GM21381 (cell line): ENCODE results near the gene USH1G.
A peak's percentile ranks its signal among the peaks of the same experiment; 100 is the strongest.

Experiments
- ATAC-seq: cut with Tn5 transposase; IDR thresholded peaks from one replicate; pipeline ENCODE4 v1.9.1; 2021; ENCODE audit warnings: mild to moderate bottlenecking, moderate library complexity; ENCODE audit not compliant: unreplicated experiment

The USH1G gene

GRCh38 chr17:74954665-74955421 is 31.8 kb upstream of the USH1G start:
- ATAC-seq, result no peak

DNA sequence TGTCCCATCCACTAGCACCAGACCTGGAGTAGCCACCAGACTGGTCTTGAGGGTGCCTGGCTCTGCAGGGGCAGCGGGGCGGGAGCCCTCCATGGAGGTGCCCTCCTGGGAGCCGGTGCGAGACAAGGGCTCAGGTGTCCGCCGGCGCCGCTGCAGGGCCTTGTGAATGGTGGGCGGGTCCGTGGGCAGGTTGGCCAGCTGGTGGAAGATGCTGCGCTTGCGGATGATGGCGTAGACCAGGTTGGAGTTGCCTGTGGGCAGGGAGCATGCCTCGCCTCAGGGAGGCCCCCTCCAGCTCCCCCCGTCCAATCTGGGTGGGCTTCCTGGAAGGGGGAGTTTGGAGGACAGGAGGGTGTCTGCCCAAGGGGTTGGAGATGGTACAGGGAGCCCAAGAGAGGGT is 31.1 kb upstream of the USH1G start:
- no peak for ATAC-seq

GRCh38 chr17:74953134-74953687 is 30.2 kb upstream of the USH1G start:
- ATAC-seq, result no peak

- no peak for ATAC-seq
Measured at GRCh38 chr17:74952431-74953133, 29.5 kb upstream of the USH1G start.

- no peak for ATAC-seq
Measured at GRCh38 chr17:74951680-74952421, 28.8 kb upstream of the USH1G start.

GRCh38 chr17:74951065-74951464 is 28.0 kb upstream of the USH1G start:
- no peak for ATAC-seq

GRCh38 chr17:74950207-74950606 is 27.2 kb upstream of the USH1G start:
- ATAC-seq, result no peak

DNA sequence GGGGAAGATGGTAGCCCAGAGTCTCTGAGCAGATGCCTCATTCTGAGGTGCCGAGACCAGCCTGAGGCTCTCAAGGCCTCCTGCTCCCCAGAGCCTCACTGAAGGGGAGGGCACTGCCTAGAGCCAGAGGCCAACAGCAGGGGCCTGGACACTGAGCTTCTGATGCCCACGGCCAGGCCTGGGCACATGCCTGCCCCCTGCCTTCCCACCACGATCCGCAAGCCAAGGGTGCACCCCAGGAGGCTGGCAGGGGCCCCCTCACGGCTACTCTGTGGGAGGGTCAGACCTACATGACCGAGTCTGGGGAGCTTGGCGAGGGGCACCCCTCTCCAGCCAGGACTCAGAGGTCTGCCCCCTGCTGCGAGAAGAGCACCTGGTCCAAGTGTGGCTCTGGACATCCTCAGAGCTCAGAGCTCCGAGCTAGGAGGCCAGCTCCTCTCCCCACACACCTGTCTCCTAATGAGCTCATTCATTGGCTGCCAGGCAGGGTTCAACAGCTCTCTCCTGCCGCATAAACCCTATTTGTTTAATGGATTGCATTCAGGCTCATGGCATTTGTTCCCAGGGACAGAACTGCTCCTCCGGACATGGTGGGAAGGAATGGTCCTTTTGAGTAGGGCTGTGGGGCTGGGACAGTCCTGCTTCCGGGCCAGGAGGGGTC is 26.5 kb upstream of the USH1G start:
- ATAC-seq, result no peak

GRCh38 chr17:74947041-74947754 is 24.1 kb upstream of the USH1G start:
- no peak for ATAC-seq

GRCh38 chr17:74946641-74947040 is 23.6 kb upstream of the USH1G start:
- no peak for ATAC-seq

GRCh38 chr17:74945543-74945942 is 22.5 kb upstream of the USH1G start:
- ATAC-seq, result peak; percentile 57

- ATAC-seq, result no peak
Measured at GRCh38 chr17:74943808-74944522, 20.9 kb upstream of the USH1G start.

GRCh38 chr17:74941128-74941725 is 18.2 kb upstream of the USH1G start:
- ATAC-seq, result no peak

- no peak for ATAC-seq
Measured at GRCh38 chr17:74939534-74939933, 16.5 kb upstream of the USH1G start.

DNA sequence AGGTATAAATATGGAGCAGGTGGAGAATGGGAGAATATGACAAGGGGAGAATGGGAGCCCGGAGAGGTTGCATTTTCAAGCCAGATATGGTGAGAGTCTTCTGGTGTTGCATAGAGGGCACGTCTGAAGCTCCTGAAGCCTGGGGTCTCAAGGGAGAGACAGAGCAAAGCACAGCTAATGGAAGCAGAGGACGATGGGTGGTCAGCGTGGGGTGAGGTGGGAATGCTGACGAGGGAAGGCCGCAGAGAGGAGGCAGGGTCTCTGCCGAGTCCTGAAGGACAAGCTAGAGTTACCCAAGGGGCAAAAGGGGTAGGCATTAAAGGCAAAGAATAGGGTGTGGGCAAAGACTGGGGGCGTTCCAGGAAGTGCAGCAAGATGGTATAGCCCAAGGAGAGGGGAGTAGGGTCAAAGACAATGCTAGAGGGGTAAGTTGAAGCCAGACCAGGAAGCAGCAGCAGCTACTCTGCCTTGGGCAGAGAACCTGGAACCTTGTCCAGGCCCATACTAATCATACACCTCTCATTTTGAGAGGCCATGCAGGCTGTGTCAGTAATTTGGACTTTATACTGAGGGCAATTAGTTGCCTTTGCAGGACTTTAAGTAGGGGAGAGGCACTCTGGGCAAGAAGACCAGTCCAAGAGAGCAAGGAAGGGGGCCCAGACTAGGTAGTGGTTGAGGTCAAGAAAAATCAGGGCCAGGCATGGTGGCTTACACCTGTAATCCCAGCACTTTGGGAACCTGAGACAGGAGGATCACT is 15.3 kb upstream of the USH1G start:
- no peak for ATAC-seq

- ATAC-seq, result no peak
Measured at GRCh38 chr17:74937064-74938051, 14.3 kb upstream of the USH1G start.

DNA sequence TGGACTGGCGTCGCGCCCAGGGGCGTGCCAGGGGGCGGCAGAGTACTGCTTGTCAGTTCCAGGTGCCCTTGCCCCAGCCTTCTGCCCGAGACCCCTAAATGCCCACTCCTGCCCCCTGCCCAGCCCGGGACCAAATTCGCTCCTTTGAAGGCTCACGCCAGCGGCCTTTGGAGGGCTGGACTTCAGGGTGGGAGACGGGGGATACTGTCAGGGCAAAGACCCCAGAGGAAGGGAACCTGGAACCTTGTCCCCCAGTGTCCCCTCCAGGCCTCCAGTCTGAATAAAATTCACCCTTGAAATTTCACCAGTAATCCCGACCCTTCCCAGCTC is 13.4 kb upstream of the USH1G start:
- no peak for ATAC-seq
